HG02870 (cell line): Measurements from ENCODE around the gene TRANK1.
"Not testable (repeated sequence)": the region's sequence is repeated elsewhere in the genome, so short reads cannot be mapped to it uniquely, and the experiment has no call there.

Experiments
- ATAC-seq: cut with Tn5 transposase; IDR thresholded peaks from one replicate; pipeline ENCODE4 v1.9.1; 2021; ENCODE audit warnings: mild to moderate bottlenecking, moderate library complexity; ENCODE audit not compliant: unreplicated experiment

TRANK1 gene

GRCh38 chr3:36957862-36958686, 13.2 kb upstream of the TRANK1 start:
- no peak for ATAC-seq

- no peak for ATAC-seq
Measured at GRCh38 chr3:36957063-36957462, 12.2 kb upstream of the TRANK1 start.

- ATAC-seq, result no peak
Measured at GRCh38 chr3:36956155-36956554, 11.3 kb upstream of the TRANK1 start.

GRCh38 chr3:36954452-36955134, 9.7 kb upstream of the TRANK1 start:
- no peak for ATAC-seq

- ATAC-seq, result not testable (repeated sequence)
Measured at GRCh38 chr3:36947814-36948213, 3.0 kb upstream of the TRANK1 start.

GRCh38 chr3:36945333-36945980, 603 bp upstream of the TRANK1 start:
- no peak for ATAC-seq

- ATAC-seq, result peak; percentile 36
Measured at GRCh38 chr3:36944012-36944640, 728 bp downstream of the TRANK1 start.

- ATAC-seq, result no peak
Measured at GRCh38 chr3:36943601-36944000, 1.3 kb downstream of the TRANK1 start.

- no peak for ATAC-seq
Measured at GRCh38 chr3:36942638-36943248, 2.1 kb downstream of the TRANK1 start.

GRCh38 chr3:36941658-36942057, 3.2 kb downstream of the TRANK1 start:
- ATAC-seq, result no peak

GRCh38 chr3:36941162-36941561, 3.7 kb downstream of the TRANK1 start:
- no peak for ATAC-seq

GRCh38 chr3:36937492-36937891, 7.4 kb downstream of the TRANK1 start:
- ATAC-seq, result no peak

- no peak for ATAC-seq
Measured at GRCh38 chr3:36933540-36934296, 11.1 kb downstream of the TRANK1 start.

- not testable (repeated sequence) for ATAC-seq
Measured at GRCh38 chr3:36931424-36931823, 13.4 kb downstream of the TRANK1 start.

GRCh38 chr3:36928220-36928619, 16.6 kb downstream of the TRANK1 start:
- ATAC-seq, result no peak

- ATAC-seq, result no peak
Measured at GRCh38 chr3:36926292-36926897, 18.5 kb downstream of the TRANK1 start.

- ATAC-seq, result no peak
Measured at GRCh38 chr3:36924744-36925521, 19.9 kb downstream of the TRANK1 start.

GRCh38 chr3:36923981-36924743, 20.7 kb downstream of the TRANK1 start:
- ATAC-seq, result no peak
